ENCODE results near the gene ZFHX3. TPM values are rescaled to one million over a fixed set of nuclear protein-coding genes. Genes with fewer than 3 reads are reported as not detected.

ZFHX3 gene
- total and polyA plus RNA-seq, 4 donors: 2.6 to 32.7 (median 14.7) TPM

DNA sequence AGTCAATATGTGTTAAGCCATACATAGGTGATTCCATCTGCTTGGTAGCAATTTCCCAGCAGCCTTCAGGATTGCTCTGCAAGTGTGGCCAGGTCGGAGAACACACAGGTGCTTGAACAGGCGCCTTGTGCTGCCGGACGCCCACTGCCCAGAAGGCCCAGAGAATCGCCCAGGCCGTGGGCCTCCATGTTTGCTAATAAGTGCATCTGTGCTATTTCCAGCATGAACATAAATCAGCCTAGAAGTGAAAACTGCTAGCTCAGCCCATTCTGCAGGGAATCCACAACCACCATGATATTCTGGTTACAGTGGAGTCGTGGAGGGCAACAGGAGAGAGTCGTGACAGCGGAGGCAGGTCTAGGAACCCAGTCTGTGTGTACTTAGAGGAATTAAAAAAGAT, 78.1 kb downstream of the ZFHX3 start:
- Histone ChIP-seq H3K9ac (ENCODE audit: insufficient read depth in 1 of 2, low read length in 2 of 2) (no peak overlapping the region), H3K27me3 (ENCODE audit: control insufficient read depth in 3 of 3, insufficient read depth in 3 of 3, low read length in 2 of 3) (no peaks in the 10 kb centered on the region), H3K36me3 (ENCODE audit: control insufficient read depth in 4 of 4, insufficient read depth in 4 of 4, low read length in 4 of 4) (peaks cover 0 to 6% (median 0%) of the 10 kb centered on the region in 4 donors), H3K27ac (ENCODE audit: low read depth in 1 of 2, low read length in 1 of 2) (no peak overlapping the region), H3K4me3 (no peak overlapping the region), H3K9me3 (ENCODE audit: control insufficient read depth in 4 of 4, insufficient read depth in 3 of 4, low read length in 3 of 4) (no peaks in the 10 kb centered on the region), H3K4me1 (ENCODE audit: control insufficient read depth in 5 of 5, insufficient read depth in 5 of 5, low read length in 5 of 5) (peaks cover 2 to 16% (median 7%) of the 10 kb centered on the region in 5 donors)
- ATAC-seq (ENCODE audit: insufficient read depth, low FRiP score): no peak
- TF ChIP-seq, protein P1, sequence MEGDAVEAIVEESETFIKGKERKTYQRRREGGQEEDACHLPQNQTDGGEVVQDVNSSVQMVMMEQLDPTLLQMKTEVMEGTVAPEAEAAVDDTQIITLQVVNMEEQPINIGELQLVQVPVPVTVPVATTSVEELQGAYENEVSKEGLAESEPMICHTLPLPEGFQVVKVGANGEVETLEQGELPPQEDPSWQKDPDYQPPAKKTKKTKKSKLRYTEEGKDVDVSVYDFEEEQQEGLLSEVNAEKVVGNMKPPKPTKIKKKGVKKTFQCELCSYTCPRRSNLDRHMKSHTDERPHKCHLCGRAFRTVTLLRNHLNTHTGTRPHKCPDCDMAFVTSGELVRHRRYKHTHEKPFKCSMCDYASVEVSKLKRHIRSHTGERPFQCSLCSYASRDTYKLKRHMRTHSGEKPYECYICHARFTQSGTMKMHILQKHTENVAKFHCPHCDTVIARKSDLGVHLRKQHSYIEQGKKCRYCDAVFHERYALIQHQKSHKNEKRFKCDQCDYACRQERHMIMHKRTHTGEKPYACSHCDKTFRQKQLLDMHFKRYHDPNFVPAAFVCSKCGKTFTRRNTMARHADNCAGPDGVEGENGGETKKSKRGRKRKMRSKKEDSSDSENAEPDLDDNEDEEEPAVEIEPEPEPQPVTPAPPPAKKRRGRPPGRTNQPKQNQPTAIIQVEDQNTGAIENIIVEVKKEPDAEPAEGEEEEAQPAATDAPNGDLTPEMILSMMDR (IDR thresholded peaks at IDR 0.05; ENCODE audit: control extremely low read depth, extremely low read depth): no peak
- 89 to 96% methylated on average over 9 of the region's 9 CpGs for whole genome bisulfite sequencing, 2 donors
- peak in 1 of 3 donors; percentile 29 for DNase-seq

DNA sequence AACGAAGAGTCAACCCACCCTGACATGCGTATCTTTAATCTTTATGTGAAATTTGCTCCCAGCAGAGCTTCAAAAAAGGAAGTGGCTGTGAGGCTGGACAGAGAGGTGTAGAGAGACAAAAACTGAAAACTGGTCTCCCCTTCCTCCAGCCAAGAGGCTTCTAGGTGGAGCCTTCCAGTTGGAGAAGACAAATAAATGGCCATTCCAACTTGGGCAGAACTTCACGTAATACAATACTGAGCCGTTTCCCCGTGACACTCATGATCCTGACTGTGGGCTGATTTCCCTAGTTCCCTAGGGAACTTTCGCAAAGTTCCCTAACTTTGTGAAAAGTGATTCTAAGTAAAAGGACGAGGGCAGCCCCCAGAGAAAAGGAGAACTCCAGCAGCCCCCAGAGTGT, 78.8 kb downstream of the ZFHX3 start:
- DNase-seq: no peak
- no peak overlapping the region for H3K27ac ChIP-seq (ENCODE audit: low read depth in 1 of 2, low read length in 1 of 2)
- H3K9ac ChIP-seq (ENCODE audit: insufficient read depth in 1 of 2, low read length in 2 of 2): no peak overlapping the region
- peaks cover 1 to 16% (median 4%) of the 10 kb centered on the region in 5 donors for H3K4me1 ChIP-seq (ENCODE audit: control insufficient read depth in 5 of 5, insufficient read depth in 5 of 5, low read length in 5 of 5)
- no peaks in the 10 kb centered on the region for H3K27me3 ChIP-seq (ENCODE audit: control insufficient read depth in 3 of 3, insufficient read depth in 3 of 3, low read length in 2 of 3)
- H3K36me3 ChIP-seq (ENCODE audit: control insufficient read depth in 4 of 4, insufficient read depth in 4 of 4, low read length in 4 of 4): peaks cover 0 to 6% (median 0%) of the 10 kb centered on the region in 4 donors
- TF ChIP-seq, protein P1 (IDR thresholded peaks at IDR 0.05; ENCODE audit: control extremely low read depth, extremely low read depth): no peak
- no peaks in the 10 kb centered on the region for H3K9me3 ChIP-seq (ENCODE audit: control insufficient read depth in 4 of 4, insufficient read depth in 3 of 4, low read length in 3 of 4)
- no peak overlapping the region for H3K4me3 ChIP-seq
- 74 to 76% methylated on average over 7 of the region's 7 CpGs for WGBS, 2 donors
- ATAC-seq (ENCODE audit: insufficient read depth, low FRiP score): no peak

DNA sequence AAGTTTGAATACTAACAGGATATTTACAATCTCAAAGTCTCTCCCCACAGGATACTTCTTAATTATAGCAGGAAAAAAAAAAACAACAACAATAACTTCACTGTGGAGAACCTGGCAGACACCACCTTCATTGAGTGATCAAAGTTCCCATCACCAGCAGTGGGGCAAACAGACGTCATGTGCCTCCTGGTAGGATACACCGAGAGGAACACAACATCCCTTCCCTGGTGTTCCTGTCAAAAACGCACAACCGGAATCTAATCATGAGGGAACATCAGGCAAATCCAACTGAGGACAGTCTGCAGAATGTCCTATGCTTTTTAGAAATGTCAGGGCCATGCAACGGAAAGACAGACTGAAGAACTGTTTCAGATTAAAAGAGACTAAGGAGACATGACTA, 80.0 kb downstream of the ZFHX3 start:
- Histone ChIP-seq H3K9ac (ENCODE audit: insufficient read depth in 1 of 2, low read length in 2 of 2) (no peak overlapping the region), H3K27me3 (ENCODE audit: control insufficient read depth in 3 of 3, insufficient read depth in 3 of 3, low read length in 2 of 3) (no peaks in the 10 kb centered on the region), H3K4me1 (ENCODE audit: control insufficient read depth in 5 of 5, insufficient read depth in 5 of 5, low read length in 5 of 5) (peaks cover 0 to 16% (median 4%) of the 10 kb centered on the region in 5 donors), H3K36me3 (ENCODE audit: control insufficient read depth in 4 of 4, insufficient read depth in 4 of 4, low read length in 4 of 4) (peaks cover 0 to 6% (median 0%) of the 10 kb centered on the region in 4 donors), H3K4me3 (no peak overlapping the region), H3K9me3 (ENCODE audit: control insufficient read depth in 4 of 4, insufficient read depth in 3 of 4, low read length in 3 of 4) (no peaks in the 10 kb centered on the region), H3K27ac (ENCODE audit: low read depth in 1 of 2, low read length in 1 of 2) (peak overlapping the region in 1 of 2 donors; percentile 11)
- TF ChIP-seq, protein P1 (IDR thresholded peaks at IDR 0.05; ENCODE audit: control extremely low read depth, extremely low read depth): no peak
- DNase-seq: no peak
- WGBS, 2 donors: 83 to 87% methylated on average over 5 of the region's 5 CpGs
- ATAC-seq (ENCODE audit: insufficient read depth, low FRiP score): no peak
